GM12872 (cell line): ENCODE data around the gene TPMT.

Source experiments
- TF ChIP-seq, protein P1 (sequence below): IDR thresholded peaks from 3 replicates; pipeline ENCODE4 v1.5.1; 2011; ENCODE audit warnings: low read depth, mild to moderate bottlenecking, low read length, moderate library complexity; ENCODE audit not compliant: insufficient read depth

The TPMT gene

GRCh38 chr6:18141805-18142590 is 12.9 kb downstream of the TPMT start:
- TF ChIP-seq, protein P1, sequence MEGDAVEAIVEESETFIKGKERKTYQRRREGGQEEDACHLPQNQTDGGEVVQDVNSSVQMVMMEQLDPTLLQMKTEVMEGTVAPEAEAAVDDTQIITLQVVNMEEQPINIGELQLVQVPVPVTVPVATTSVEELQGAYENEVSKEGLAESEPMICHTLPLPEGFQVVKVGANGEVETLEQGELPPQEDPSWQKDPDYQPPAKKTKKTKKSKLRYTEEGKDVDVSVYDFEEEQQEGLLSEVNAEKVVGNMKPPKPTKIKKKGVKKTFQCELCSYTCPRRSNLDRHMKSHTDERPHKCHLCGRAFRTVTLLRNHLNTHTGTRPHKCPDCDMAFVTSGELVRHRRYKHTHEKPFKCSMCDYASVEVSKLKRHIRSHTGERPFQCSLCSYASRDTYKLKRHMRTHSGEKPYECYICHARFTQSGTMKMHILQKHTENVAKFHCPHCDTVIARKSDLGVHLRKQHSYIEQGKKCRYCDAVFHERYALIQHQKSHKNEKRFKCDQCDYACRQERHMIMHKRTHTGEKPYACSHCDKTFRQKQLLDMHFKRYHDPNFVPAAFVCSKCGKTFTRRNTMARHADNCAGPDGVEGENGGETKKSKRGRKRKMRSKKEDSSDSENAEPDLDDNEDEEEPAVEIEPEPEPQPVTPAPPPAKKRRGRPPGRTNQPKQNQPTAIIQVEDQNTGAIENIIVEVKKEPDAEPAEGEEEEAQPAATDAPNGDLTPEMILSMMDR: no peak

DNA sequence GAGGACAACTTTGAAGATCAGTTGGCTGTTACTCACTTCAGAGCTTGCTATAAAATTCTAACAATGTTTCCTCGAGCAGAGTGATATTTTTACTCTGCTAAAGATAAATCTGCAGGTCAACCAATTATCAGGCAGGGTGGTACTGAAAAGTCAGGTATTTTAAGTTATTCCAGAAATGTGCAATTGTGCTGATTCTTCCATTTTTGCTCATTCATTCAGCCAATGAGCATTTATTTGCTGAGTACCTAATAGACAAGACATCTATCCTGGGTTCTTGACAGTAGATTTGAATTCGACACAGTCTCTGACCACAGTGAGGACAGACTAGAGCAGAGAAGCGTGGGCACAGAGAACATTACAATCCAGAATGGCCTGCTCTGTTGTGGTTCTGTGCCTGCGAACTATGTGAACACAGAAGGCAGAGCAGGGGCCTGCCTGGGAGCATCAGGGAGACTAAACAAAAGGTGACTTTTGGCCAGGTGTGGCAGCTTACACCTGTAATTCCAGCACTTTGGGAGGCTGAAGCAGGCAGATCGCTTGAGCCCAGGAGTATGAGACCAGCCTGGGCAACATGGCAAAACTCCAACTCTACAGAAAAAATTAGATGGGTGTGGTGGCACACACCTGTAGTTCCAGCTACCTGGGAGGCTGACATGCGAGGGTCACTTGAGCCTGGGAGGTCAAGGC is 14.8 kb downstream of the TPMT start:
- TF ChIP-seq, protein P1: no peak

DNA sequence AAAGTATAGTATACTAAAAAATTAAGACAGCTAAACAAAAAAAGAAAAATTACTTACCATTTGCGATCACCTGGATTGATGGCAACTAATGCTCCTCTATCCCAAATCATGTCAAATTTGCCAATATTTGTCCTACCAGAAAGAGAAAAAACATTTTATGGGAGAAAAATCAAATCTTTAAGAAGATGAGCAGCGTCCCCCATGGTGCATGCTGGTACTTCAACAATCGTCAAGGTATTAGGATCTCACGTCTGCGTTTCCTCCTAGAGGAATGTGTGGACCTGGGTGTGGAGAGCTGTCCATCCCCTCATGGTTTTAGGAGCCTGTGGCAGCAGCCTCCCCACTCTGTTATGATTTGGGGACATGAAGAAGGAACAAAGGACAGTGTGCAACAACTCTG is 16.0 kb downstream of the TPMT start:
- TF ChIP-seq, protein P1: no peak

- TF ChIP-seq, protein P1: no peak
These were observed 18.6 kb downstream of the TPMT start for GRCh38 chr6:18136260-18136659.

GRCh38 chr6:18135171-18135570 is 19.7 kb downstream of the TPMT start:
- TF ChIP-seq, protein P1: no peak

DNA sequence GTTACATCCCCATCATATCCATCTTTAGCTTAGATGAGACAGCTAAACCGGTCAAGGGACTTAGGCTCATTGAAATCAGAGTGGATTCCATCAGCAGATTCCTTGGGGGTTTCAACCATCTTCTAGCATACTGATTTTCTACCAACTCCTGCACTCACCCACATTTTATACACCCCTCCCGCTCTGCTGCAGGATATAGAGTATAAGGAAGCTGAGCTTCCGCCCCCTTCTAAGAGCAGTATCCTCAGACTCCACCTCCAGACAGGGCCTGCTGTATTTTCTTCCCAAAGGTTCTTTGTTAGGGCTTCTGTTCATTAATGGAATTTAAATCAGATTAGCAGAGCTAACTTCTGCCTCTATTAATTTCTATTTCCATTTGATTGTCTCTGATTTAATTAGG is 22.5 kb downstream of the TPMT start:
- TF ChIP-seq, protein P1: no peak

- TF ChIP-seq, protein P1: no peak
These were observed 28.8 kb downstream of the TPMT start for GRCh38 chr6:18126121-18126520.
